Measurements from ENCODE around the gene GABBR2.
"Not testable (repeated sequence)": the region's sequence is repeated elsewhere in the genome, so short reads cannot be mapped to it uniquely, and the experiment has no call there.

Gene GABBR2

GRCh38 chr9:98660541-98660940 lies 48.2 kb downstream of the GABBR2 start:
- no peak for DNase-seq (ENCODE audit: insufficient read length, low spot score)
- no peak for FAIRE-seq
- no peak for TF ChIP-seq CTCF (IDR thresholded peaks at IDR 0.05; ENCODE audit: insufficient read depth, missing control alignments)

- no peak for DNase-seq (ENCODE audit: insufficient read length, low spot score)
- TF ChIP-seq CTCF (IDR thresholded peaks at IDR 0.05; ENCODE audit: insufficient read depth, missing control alignments): no peak
- no peak for FAIRE-seq
These were observed 49.8 kb downstream of the GABBR2 start for GRCh38 chr9:98658951-98659351.

- no peak for TF ChIP-seq CTCF (IDR thresholded peaks at IDR 0.05; ENCODE audit: insufficient read depth, missing control alignments)
- no peak for FAIRE-seq
- no peak for DNase-seq (ENCODE audit: insufficient read length, low spot score)
These were observed 50.8 kb downstream of the GABBR2 start for GRCh38 chr9:98657897-98658296.

DNA sequence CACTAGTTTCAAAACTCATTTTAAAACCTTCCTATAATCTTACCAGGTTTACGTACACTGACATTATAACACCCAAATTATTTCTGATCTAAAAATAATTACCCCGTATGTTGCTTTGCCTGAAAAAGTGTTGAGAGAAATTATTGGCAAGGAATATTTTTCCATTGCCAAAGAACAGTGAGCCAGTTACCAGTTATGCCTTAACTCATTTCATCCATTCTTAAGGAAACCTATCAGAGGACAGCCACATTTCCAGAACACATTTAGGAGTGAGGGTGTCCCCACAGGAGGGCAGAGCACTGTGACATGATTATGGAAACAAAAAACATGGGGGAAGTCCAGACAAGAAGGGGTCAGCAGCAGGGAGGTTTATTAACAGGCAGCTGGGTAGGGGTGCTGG lies 52.2 kb downstream of the GABBR2 start:
- no peak for FAIRE-seq
- DNase-seq (ENCODE audit: insufficient read length, low spot score): no peak
- TF ChIP-seq CTCF (IDR thresholded peaks at IDR 0.05; ENCODE audit: insufficient read depth, missing control alignments): no peak

DNA sequence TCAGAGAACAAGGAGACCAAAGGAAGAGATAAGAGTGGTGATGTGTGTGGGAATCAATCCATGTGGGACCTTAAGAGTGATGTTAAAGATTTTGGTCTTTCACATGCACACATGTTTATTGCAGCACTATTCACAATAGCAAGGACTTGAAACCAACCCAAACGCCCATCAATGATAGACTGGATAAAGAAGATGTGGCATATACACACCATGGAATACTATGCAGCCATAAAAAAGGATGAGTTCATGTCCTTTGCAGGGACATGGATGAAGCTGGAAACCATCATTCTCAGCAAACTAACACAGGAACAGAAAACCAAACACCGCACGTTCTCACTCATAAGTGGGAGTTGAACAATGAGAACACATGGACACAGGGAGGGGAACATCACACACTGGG lies 53.3 kb downstream of the GABBR2 start:
- FAIRE-seq; DNase-seq (ENCODE audit: insufficient read length, low spot score): not testable (repeated sequence)

DNA sequence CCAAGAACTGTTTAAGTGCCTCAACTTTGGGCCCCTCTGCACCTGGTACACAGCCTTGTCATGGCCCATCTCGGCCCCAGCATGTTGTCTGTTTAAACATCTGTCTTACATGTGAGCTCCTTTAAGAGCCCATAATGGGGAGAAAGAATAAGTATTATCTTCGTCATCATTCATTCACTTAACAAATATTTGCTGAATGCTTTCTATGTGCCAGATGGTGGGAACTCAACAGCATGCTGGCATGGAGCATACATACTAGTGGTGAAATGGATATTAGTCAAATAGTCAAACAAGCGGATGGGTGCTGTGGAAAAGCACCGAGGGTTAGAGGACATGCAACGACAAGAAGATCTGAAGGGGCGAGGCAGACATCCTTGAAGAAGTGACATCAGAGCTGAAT lies 54.5 kb downstream of the GABBR2 start:
- TF ChIP-seq CTCF (IDR thresholded peaks at IDR 0.05; ENCODE audit: insufficient read depth, missing control alignments): no peak
- FAIRE-seq: no peak
- no peak for DNase-seq (ENCODE audit: insufficient read length, low spot score)

DNA sequence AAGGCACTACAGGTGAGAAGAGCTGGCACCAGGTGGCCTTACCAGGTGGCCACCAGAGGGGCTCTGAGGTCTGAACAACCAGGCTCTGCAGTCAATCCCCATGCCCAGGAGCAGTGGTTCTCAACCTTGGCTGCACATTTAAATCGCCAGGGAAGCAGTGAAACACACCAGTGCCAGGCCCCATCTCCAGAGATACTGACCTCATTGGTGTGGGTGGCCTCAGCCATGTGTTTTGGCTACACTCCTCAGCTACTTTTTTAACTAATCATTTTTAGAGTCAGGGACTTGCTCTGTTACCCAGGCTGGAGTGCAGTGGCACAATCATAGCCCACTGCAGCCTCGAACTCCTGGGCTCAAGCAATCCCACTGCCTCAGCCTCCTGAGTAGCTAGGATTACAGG lies 56.0 kb downstream of the GABBR2 start:
- no peak for TF ChIP-seq CTCF (IDR thresholded peaks at IDR 0.05; ENCODE audit: insufficient read depth, missing control alignments)
- no peak for FAIRE-seq
- no peak for DNase-seq (ENCODE audit: insufficient read length, low spot score)

DNA sequence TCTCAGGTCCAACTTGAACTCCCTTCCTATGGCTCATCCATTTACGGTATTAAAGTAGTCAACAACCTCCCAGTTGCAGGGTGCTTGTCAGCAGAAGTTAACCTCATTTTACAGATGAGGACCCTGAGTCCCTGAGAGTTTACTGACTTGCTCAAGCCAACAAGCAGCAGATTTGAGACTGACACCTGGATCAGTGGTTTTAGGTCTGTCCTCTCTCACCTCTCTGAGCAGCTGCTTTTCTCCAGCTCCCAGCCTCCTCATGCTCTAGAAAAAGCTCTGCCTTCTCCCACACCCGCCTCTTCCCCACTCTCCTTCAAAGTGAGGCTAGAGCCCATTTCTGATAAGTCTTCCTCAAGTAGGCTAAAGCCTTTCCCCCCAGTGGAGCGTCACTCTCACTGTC lies 56.4 kb downstream of the GABBR2 start:
- FAIRE-seq (no peak), DNase-seq (ENCODE audit: insufficient read length, low spot score) (no peak)
- no peak for TF ChIP-seq CTCF (IDR thresholded peaks at IDR 0.05; ENCODE audit: insufficient read depth, missing control alignments)

All from D721Med (cell line).